GM18868 (cell line): ENCODE data around the gene ALPL.
"Not testable (repeated sequence)": the region's sequence is repeated elsewhere in the genome, so short reads cannot be mapped to it uniquely, and the experiment has no call there.

Experiments used
- ATAC-seq: cut with Tn5 transposase; IDR thresholded peaks from one replicate; pipeline ENCODE4 v1.9.1; 2021; ENCODE audit warnings: mild to moderate bottlenecking, moderate library complexity; ENCODE audit not compliant: unreplicated experiment

Gene ALPL

DNA sequence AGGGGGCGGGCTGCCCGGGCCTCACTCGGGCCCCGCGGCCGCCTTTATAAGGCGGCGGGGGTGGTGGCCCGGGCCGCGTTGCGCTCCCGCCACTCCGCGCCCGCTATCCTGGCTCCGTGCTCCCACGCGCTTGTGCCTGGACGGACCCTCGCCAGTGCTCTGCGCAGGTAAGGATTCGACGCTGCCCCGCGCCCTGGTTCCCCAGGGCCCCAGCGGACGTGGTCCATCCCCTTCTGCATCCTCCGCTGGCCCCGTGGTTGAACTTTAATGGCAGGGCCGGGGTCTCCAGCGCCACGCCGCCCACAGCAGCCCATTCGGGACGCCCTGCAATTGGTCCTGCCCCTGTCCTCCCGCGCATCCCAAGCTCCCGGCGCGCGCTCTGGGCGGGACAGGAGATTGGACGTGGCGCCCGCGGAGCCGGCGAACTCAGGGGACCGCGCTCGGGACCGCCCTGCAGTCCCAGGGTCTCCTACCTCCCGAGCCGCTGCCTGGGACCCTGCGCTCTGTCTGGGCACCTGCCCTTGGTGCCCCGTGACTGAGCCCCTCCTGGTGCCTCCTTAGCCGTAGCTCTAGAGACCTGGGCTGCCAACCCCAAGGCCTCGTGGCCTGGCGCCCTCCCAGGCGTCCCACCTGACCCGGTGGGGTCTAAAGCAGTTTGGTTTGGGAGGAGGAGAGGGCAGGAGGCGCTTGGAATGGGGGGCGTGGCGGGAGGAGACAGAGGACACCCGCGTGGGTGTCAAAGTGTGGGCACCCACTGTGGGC lies at the start of gene ALPL:
Gene ALPL, plus strand, starts transcription at position 73 of the 762 bp plus-strand sequence. CDS start 44,659 bp downstream, outside the sequence.
- no peak for ATAC-seq

DNA sequence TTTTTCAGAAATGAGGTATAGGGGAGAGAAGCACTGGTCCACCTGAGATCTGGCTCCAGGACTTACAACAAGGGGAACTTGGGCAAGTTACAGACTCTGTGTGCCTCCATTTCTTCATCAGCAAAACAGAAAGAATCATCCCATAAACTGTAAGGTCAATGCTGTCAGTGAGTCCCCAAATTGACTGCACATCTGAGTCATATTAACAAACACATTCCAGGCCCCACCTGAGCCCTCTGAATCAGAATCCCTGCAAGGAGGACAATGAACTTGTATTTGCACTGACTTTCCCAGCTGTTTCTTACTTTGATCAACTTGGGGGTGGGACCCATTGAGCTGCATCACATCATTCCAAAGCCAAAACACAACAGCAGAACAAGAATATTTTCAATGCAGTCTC lies 44.1 kb upstream of the ALPL start:
- ATAC-seq, result not testable (repeated sequence)

DNA sequence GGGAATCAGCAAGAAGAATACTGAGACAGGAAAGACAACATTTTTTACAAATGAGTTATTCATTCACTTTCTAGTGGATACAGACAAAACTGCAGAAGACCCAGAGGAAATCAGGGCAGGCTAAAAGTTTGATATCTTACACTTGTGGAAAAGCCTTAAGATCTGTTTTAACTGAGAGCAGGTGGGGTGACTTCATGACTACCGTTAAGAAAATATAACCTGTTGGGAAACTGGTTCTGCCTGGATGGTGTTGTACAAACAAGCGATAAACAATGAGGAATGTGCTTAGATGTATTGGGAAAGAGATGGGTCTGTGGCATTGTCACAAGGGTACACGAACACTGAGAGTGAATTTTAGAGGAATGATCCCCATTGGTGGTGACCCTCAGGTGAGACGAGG lies 41.3 kb upstream of the ALPL start:
- ATAC-seq, result not testable (repeated sequence)

DNA sequence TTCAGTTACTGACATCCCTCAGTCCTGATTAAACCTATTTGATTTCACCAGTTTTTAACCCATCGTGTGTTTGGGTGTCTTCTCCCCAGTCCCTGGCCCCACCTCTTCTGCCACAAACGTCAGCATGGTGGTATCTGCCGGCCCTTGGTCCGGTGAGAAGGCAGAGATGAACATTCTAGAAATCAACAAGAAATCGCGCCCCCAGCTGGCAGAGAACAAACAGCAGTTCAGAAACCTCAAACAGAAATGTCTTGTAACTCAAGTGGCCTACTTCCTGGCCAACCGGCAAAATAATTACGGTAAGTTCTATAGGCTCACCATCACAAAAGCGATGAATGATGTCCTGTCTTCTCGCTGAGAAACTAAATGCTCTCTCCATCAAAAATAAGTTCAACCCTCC lies 40.6 kb upstream of the ALPL start:
- no peak for ATAC-seq

DNA sequence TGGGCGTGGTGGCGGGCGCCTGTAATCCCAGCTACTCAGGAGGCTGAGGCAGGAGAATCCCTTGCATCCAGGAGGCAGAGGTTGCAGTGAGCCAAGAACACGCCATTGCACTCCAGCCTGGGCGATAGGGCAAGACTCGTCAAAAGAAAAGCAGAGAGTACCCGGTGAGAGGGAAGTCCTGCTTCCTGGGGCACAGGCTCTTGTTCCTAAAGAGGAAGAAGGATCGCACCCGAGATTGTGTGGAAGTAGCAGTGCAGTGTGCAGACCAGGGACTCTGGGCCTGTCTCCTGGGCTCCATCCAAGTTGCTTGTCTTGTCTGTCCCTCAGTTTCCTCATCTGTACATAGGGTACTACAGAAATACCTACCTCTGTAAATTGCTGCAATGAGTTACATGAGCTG lies 39.6 kb upstream of the ALPL start:
- no peak for ATAC-seq

DNA sequence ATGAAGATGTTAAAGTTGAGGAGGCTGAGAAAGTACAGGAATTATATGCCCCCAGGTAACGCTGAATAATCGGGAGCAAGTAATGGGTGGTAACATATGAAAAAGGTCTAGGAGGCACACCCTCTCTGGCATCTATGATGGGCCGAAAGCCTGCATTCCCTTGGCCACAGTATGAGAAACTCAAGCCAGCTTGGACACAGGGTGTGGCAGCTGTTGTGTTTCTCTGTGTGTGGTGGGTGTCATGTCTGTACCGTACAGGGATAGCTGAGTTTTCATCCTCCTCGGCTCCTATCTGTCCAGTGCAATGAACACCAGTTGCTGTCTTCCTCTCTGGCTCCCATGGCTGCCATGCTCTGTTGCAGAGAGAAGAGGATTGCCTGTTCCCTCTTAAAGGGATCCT lies 36.4 kb upstream of the ALPL start:
- ATAC-seq, result no peak

DNA sequence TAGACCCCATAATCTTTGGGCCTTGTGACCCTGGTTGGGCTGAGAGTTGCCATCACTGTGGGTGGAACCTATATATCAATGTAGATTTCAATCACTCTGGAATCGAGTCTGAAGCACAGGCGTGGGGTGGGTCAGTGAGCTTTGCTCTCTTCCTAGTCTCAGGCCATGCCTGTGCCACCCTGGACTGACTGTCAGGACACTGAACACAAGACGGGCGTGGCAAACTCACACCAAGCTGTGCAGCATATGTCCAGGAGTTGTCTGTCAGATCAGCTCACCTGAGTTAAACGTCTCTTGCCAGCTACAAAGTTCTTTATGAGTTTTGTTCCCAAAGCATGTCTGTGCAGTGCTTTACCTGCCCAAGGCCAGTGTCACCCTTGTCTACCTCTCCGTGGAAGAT lies 30.9 kb upstream of the ALPL start:
- ATAC-seq, result no peak

DNA sequence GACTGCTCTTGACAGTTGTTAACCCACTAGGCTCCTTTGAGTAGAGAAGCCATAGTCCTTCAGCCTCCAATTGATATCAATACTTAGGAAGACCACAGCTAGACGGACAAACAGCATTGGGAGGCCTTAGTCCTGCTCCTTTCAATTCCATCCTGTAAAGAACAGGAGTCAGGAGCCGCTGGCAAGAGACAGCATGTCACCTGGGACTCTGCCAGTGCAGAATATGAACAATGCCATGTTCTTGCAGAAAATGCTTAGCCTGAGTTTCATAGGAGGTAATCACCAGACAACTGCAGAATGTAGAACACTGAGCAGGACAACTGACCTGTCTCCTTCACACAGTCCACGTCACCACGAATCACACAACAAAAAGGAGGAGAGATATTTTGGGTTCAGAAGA lies 25.3 kb upstream of the ALPL start:
- ATAC-seq, result not testable (repeated sequence)

DNA sequence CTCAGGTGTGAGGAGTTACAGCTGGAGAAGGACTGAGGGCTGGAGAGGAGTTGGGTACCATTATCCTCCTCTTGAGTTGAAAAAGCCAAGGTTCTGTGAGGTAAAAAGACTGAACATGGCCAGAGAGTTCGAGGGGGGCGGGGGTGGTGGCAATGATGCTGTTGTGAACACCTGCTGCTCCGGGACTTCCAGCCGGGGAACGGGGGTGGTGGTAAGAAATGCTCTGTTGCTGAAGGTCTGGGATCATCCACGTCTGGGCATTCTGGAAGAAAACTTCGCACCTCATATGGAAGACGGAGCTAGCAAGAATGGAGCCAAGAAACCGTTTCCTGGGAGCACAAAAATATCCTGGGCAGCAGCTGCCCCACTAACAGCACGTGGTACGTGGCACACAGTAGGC lies 20.1 kb upstream of the ALPL start:
- no peak for ATAC-seq

DNA sequence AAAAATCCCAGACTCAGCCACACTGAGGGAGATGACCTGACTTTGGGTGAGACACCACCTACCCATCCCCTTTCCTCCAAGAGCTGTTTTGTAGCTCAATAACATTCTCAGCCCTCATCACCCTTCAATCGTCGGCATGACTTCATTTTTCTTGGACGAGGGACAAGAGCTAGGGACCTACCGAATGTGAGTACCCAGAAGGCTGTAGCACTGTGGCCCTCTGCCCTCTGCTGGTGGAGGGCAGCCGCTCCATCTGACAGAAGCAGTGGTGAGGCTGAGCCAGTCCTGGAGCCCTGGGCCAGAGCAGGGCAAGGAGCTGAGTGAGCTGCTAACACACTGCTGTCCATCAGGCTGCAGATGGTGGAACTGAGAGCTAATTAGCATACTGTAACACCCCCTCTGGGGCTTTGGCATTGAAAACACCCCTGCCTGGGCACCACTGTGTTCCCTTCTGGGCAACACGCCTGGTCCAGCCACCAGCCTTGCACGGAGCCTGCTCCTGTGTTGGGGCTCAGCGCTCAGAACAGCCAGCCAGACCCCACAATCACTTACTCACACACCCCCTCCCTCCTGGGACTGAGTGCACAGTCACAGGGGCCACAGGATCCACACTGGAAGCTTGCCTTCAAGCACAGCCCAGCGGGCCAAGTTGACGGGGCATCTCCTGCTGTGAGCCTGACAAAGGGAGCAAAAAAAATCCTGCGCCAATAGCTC lies 18.3 kb upstream of the ALPL start:
- ATAC-seq, result no peak

DNA sequence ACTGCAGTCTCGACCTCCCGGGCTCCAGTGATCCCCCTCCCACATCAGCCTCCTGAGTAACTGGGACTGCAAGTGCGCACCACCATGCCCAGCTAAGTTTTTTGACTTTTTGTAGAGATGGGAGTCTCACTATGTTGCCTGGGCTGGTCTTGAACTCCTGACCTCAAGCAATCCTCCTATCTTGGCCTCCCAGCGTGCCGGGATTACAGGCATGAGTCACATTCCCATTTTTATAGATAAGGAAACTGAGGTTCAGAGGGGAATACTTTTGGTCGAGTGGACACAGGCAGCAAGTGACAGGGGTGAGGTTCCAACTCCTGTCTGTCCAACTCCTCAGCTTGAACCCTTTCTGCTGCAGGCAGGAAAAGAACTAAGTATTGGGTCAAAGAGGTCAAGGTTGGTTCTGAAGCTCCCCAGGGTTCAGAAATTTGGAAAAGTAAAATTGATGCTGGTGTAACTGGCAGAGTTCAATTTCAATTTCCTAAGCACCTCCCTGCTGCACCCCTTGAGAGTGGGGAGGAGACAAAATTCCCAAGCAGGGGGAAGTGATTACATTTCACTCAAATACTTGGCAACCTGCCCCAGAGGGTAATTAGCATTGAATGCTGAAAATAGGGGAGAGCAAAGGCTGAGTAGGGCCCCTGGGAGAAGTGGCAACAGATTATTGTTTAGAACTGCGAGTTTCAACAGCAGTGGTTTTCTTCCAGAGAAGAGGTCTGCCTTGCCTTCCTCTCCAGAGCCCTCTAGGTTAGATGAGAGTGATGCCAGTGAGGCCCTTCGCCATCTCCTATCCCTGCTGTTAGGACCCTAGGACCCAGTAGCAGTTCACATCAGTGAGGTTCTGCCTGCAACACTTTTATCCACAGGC lies 17.5 kb upstream of the ALPL start:
- ATAC-seq, result no peak

DNA sequence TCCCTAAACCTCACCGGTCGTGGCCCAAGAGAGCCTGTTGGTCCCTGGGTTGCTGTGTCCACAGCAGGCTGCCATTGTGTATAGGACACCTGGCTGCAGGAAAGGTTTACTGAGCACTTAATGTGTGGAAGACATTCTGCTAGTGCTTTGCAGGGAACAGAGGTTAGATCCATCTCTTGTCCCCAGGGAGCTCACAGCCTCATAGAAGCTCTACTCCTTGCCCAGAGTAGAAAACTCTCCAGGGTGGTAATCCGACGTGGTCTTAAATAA lies 16.9 kb upstream of the ALPL start:
- no peak for ATAC-seq

DNA sequence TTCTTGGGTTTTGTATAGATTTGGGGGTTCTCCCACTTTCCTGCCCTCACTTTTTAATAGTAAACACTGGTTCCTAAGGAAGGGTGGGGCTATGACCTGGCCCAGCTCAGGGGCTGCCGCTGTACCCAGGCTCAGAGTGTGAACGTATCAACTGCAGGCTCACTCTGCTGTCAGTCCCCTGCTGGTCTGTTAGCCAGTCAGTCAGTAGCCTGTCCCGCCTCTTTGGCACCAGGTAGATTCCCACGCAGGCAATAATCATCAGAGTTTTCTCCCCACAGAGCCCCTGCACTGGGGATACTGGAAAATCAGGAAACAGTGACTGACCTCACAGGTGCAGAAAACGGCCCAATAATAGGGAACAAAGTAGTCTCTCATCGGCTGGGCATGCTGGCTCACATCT lies 15.0 kb upstream of the ALPL start:
- ATAC-seq, result no peak

DNA sequence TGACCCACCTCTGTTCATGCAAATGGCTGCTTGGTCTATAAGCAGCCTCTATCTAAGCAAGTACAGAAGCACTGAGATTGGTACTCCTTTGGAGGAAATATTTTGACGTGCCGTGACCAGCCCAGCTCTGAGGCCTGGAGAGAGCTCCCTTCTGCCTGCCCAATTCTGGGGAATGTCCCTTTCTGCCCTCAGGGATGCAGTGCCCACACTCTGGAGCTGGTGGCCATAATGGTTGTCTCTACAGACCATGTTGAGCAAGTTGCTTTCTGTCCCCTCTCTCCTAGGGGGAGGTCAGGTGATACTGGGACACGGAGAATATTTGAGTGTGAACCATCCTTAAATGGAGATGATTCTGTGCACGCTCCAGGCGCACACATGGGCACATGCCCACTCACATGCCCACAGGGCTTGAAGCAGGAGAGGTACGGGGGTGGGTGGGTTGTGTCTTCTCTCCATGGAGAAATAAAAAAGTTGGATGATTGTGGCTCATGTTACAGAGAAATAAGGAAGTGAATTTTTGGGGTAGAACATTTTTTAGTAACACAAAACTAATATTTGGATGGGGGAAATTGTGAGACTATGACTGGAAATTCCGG lies 13.9 kb upstream of the ALPL start:
- ATAC-seq, result no peak

DNA sequence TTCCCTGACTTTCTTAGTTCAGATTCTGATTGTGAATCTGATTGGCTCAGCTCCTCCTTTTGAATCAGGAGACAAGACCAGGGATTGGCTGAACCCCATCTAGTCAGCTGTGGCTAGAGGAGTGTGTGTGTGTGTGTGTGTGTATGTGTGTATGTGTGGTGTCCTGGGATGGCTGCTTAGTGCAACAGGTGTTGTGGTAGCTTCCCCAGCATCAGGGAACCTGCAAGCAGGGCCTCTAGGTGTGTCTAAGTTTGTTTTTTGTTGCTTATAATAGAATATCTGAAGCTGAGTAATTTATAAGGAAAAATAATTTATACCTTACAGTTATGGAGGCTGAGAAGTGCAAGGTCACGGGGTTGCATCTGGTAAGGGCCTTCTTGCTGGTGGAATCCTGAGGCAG lies 13.2 kb upstream of the ALPL start:
- no peak for ATAC-seq

DNA sequence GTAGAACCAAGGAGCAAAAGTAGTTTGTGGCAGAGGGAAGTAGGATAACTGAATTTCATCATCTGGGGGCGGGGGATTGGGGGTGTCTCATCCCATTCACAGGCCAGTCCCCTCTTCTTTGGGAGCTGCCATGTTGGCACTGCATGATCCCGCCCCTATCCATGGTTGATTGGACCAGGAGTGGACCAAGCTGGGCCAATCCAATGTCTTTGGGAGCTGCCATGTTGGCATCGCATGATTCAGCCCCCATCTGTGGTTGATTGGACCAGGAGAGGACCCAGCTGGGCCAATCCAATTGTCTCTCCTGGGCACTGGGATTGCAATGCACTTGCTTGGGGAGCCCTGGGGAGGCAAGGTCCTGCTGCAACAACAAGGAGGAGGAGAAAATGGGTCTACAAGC lies 12.3 kb upstream of the ALPL start:
- ATAC-seq, result no peak

DNA sequence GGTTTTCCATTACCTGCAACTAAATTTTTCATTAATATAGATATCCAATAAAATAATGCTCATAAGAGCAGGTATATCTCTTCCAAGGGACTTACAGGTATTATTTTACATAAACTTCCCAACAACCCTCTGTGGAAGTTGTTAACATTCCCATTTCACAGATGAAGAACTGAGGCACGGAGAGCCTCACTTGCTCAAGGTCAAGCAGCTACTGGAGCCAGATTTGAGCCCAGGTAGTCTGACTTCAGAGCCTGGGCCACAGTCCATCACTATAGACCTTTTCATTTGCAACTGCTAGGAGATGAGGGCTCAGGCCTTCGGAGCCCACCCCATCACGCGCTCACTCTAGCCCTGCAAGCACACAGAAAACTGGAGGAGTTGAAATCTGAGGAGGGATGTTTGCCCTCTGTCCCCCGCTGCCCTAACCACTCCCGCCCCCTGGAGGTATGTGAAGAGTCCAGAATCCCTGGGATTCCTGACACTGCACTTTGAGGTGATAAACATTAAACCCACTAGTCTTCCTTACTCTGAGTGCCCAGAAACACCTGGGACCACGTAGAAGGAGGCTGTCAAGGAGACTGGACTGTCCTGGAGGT lies 11.7 kb upstream of the ALPL start:
- ATAC-seq, result no peak

DNA sequence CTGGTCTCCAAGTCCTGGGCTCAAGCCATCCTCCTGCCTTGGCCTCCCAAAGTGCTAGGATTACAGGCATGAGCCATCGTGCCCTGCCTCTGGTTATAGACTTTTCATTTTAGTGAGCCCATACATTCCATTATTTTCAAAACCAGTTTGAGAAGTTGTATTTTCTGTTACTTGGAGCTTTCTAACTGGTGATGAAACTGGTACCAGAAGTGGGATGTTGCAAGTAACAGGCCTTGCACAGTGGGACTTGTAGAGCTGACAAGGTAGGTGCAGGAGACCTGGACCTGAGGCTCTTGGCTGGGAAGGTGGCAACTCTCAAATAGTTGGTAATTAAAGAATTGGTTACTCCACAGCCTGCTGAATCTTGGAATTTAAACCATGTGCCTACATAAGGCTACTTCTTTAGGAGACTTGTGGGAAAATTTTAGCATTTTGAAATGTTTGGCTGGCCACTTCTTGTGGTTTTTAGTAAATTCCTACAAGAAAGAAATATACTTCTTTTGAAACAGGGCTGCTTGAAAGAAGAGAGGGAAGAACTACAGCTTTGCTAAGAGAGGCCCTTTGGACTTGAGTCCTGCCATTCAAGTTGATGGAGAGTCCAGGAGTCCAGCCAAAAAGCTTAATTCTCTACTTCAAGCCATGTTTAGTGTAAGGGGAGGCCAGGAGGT lies 9.8 kb upstream of the ALPL start:
- ATAC-seq, result no peak

DNA sequence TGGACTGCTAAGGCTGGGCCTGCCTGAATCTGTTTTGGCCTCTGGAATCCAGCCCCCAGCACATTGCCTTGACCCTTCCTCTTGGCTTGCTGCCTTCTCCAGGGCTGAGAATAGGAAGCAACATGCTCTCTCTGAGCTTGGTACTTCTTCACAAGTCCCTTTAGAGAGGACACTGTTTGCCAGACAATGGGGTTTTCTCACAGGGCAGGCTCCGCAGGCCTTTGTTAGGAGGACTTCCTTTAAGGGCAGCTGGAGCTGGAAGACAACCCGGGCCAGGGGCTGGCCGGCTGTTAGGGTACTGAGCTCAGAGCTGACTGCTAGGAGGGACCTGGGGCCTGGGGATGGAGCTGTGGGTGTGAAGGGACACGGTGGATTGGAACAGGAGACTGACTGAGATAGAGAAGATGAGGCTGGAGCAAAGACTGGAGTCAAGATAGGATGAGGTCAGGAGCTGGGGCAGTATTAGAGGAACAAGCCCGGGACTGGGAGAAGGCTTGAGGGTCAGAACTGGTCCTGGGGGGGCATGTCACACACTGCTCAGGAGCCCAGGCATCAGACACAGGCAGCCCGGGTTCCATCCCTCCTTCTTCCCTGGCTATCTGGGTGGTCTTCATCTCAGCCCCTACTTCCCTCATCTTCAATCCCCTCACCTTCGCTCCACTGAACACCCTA lies 5.4 kb upstream of the ALPL start:
- ATAC-seq, result no peak

DNA sequence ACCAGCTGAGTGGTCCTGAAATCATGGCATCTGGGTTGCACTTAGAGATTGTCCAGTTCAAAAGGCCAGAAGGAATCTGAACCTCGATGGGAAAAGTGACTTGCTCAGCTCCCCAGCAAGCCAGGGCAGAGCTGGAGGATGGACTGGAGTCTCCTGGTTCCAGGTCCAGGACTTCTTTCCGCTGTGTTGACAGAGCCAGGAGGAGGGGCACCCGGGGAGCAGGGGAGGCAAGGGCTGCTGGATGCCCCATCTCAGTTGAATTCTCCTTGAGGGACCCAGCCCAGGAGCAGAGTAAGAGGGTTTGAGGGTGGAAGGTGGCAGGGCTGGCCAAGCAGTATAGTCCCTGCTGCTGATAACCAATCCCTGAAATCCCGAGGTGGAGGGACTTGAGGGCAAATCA lies 2.4 kb upstream of the ALPL start:
- ATAC-seq, result no peak
